Osteoblast (primary cell): Measurements from ENCODE around the gene WDR7. TPM values are rescaled to one million over a fixed set of nuclear protein-coding genes. Genes with fewer than 3 reads are reported as not detected.

Experiments used
- DNase-seq: peaks from one replicate; pipeline ENCODE4 v3.0.0; 2011; ENCODE audit warnings: low spot score, mixed read lengths; ENCODE audit not compliant: insufficient read length; ENCODE audit errors: missing footprints
- H2AFZ ChIP-seq: 2 replicates; pipeline ENCODE4 v1.6.0; 2011; ENCODE audit warnings: mild to moderate bottlenecking, low read length
- H3K27ac ChIP-seq: 2 replicates; pipeline ENCODE4 v1.5.1; 2011; ENCODE audit warnings: mild to moderate bottlenecking, low read depth, low read length, moderate library complexity
- H3K27me3 ChIP-seq: 2 replicates; pipeline ENCODE4 v1.6.0; 2012; ENCODE audit warnings: mild to moderate bottlenecking, control low read depth, inconsistent platforms, low read length, moderate library complexity; ENCODE audit not compliant: insufficient read depth
- H3K36me3 ChIP-seq: 2 replicates; pipeline ENCODE4 v1.5.1; 2011; ENCODE audit warnings: mild to moderate bottlenecking, low read length, control low read depth, moderate library complexity; ENCODE audit not compliant: insufficient read depth
- H3K4me1 ChIP-seq: 2 replicates; pipeline ENCODE4 v1.5.1; 2011; ENCODE audit warnings: mild to moderate bottlenecking, low read length, control low read depth, moderate library complexity; ENCODE audit not compliant: insufficient read depth
- H3K4me2 ChIP-seq: 2 replicates; pipeline ENCODE4 v1.6.0; 2011; ENCODE audit warnings: mild to moderate bottlenecking, low read length; ENCODE audit not compliant: insufficient read depth
- H3K4me3 ChIP-seq: fragments of 200-600 bp; sonication (generic); 3 replicates; pipeline ENCODE4 v1.5.1; 2012; ENCODE audit warnings: mild to moderate bottlenecking, low read length, inconsistent platforms; ENCODE audit not compliant: insufficient read depth
- H3K79me2 ChIP-seq: 2 replicates; pipeline ENCODE4 v1.6.0; 2012; ENCODE audit warnings: mild to moderate bottlenecking, low read length, control low read depth, inconsistent platforms; ENCODE audit not compliant: insufficient read depth
- H3K9me3 ChIP-seq: 2 replicates; pipeline ENCODE4 v1.5.1; 2011; ENCODE audit warnings: low read depth, low read length, control low read depth
- H4K20me1 ChIP-seq: 2 replicates; pipeline ENCODE4 v1.6.0; 2012; ENCODE audit warnings: mild to moderate bottlenecking, low read length, control low read depth; ENCODE audit not compliant: insufficient read depth
- total RNA-seq: library from RNA; depleted of rRNA; stranded (reverse); fragments of >200 nt; gene quantifications from 2 replicates; pipeline ENCODE4 v1.2.3, GENCODE V29; 2012
- TF ChIP-seq, protein P1 (sequence below): IDR thresholded peaks from 2 replicates; pipeline ENCODE4 v1.5.1; 2011; ENCODE audit warnings: mild to moderate bottlenecking, low read depth, low read length, moderate library complexity; ENCODE audit errors: extremely low read depth

Gene WDR7
- total RNA-seq, 1 donor = 23.2 TPM

DNA sequence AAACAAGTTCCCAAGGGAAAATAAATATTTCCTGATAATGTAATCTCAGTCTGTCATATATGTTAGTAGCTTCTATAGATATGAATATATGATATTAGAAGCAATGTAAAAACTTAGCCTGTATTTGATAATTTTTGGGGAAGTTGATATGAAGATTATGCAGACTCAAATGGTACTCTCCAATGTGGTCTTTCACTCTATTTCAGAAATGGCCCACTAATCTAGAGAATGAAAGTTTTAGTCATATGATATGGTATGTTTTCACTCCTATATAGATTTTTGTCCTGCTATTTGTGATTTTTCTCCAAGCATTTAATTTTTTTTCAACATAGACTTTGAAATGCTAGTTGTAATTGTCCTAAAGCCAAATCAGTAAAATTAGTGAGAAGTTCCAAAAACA lies 259.1 kb downstream of the WDR7 start:
- Histone ChIP-seq H2AFZ (no peak overlapping the region), H3K27me3 (no peaks in the 10 kb centered on the region), H3K36me3 (no peaks in the 10 kb centered on the region), H4K20me1 (no peaks in the 10 kb centered on the region), H3K9me3 (no peaks in the 10 kb centered on the region), H3K4me1 (no peaks in the 10 kb centered on the region), H3K27ac (no peak overlapping the region), H3K4me3 (no peak overlapping the region), H3K4me2 (no peak overlapping the region), H3K79me2 (no peaks in the 10 kb centered on the region)
- TF ChIP-seq, protein P1, sequence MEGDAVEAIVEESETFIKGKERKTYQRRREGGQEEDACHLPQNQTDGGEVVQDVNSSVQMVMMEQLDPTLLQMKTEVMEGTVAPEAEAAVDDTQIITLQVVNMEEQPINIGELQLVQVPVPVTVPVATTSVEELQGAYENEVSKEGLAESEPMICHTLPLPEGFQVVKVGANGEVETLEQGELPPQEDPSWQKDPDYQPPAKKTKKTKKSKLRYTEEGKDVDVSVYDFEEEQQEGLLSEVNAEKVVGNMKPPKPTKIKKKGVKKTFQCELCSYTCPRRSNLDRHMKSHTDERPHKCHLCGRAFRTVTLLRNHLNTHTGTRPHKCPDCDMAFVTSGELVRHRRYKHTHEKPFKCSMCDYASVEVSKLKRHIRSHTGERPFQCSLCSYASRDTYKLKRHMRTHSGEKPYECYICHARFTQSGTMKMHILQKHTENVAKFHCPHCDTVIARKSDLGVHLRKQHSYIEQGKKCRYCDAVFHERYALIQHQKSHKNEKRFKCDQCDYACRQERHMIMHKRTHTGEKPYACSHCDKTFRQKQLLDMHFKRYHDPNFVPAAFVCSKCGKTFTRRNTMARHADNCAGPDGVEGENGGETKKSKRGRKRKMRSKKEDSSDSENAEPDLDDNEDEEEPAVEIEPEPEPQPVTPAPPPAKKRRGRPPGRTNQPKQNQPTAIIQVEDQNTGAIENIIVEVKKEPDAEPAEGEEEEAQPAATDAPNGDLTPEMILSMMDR = no peak
- no peak for DNase-seq

- H3K36me3 ChIP-seq = no peaks in the 10 kb centered on the region
- no peak overlapping the region for H3K27ac ChIP-seq
- H3K79me2 ChIP-seq = no peaks in the 10 kb centered on the region
- TF ChIP-seq, protein P1 = no peak
- H2AFZ ChIP-seq = no peak overlapping the region
- H4K20me1 ChIP-seq = no peaks in the 10 kb centered on the region
- no peak for DNase-seq
- no peaks in the 10 kb centered on the region for H3K9me3 ChIP-seq
- no peak overlapping the region for H3K4me3 ChIP-seq
- H3K4me2 ChIP-seq = no peak overlapping the region
- no peaks in the 10 kb centered on the region for H3K27me3 ChIP-seq
- H3K4me1 ChIP-seq = no peaks in the 10 kb centered on the region
Measured at GRCh38 chr18:56910967-56911366, 259.8 kb downstream of the WDR7 start.

DNA sequence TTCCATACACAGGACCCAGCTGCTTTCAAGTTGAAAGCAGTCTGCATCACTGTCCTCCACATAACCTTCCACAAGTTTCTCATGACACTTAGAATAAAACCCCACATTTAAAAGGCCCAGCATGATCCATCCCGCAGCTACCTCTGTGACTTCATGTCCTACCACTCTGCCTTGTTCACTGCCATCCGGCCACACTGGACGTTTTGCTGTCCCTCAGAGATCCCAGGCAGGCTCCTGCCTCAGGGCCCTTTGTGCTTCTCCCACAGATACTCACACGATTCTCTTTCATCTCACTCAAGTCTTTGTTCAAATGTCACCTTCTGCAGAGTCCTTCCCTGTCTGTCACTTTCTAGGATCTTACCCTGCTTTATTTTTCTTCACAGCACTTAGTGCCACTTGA lies 262.8 kb downstream of the WDR7 start:
- Histone ChIP-seq H3K4me2 (no peak overlapping the region), H4K20me1 (no peaks in the 10 kb centered on the region), H3K9me3 (no peaks in the 10 kb centered on the region), H3K4me1 (no peaks in the 10 kb centered on the region), H3K27me3 (no peaks in the 10 kb centered on the region), H3K27ac (no peak overlapping the region), H3K79me2 (no peaks in the 10 kb centered on the region), H3K36me3 (no peaks in the 10 kb centered on the region), H3K4me3 (no peak overlapping the region), H2AFZ (no peak overlapping the region)
- no peak for DNase-seq
- TF ChIP-seq, protein P1 = no peak

- DNase-seq = no peak
- Histone ChIP-seq H4K20me1 (no peaks in the 10 kb centered on the region), H3K36me3 (no peaks in the 10 kb centered on the region), H3K27ac (no peak overlapping the region), H3K4me2 (no peak overlapping the region), H3K79me2 (no peaks in the 10 kb centered on the region), H3K4me1 (no peaks in the 10 kb centered on the region), H3K27me3 (no peaks in the 10 kb centered on the region), H2AFZ (no peak overlapping the region), H3K4me3 (no peak overlapping the region), H3K9me3 (no peaks in the 10 kb centered on the region)
- TF ChIP-seq, protein P1 = no peak
Measured at GRCh38 chr18:56919190-56919589, 268.0 kb downstream of the WDR7 start.
